Natural killer cell (primary cell): ENCODE measurements around the gene PCSK9. TPM values are rescaled to one million over a fixed set of nuclear protein-coding genes. Genes with fewer than 3 reads are reported as not detected.
"Not testable (repeated sequence)": the region's sequence is repeated elsewhere in the genome, so short reads cannot be mapped to it uniquely, and the experiment has no call there.

Source experiments
- ATAC-seq, 3 donors: fragments of 150-1000 bp in 2 of 3; fragments of 200-7000 bp in 1 of 3; cut with Tn5 transposase; 1 replicate in 1 of 3; 2 replicates in 2 of 3; pipeline ENCODE4 v1.10.0; 2021; ENCODE audit warnings: mild to moderate bottlenecking in 2 of 3, moderate library complexity in 2 of 3
- DNase-seq, 2 donors: peaks; one replicate each; pipeline versions ENCODE4 v3.0.0 to v3.0.0-alpha.2; 2013 to 2021; ENCODE audit warnings: mixed read lengths in 1 of 2
- H3K27ac ChIP-seq: one replicate; pipeline ENCODE4 v1.5.1; 2013; ENCODE audit warnings: mild to moderate bottlenecking, low read length
- H3K27me3 ChIP-seq: one replicate; pipeline ENCODE4 v1.6.1; 2013; ENCODE audit warnings: low read length; ENCODE audit not compliant: control insufficient read depth, insufficient read depth
- H3K36me3 ChIP-seq: one replicate; pipeline ENCODE4 v1.6.1; 2013; ENCODE audit warnings: low read length; ENCODE audit not compliant: control insufficient read depth, insufficient read depth
- H3K4me1 ChIP-seq: one replicate; pipeline ENCODE4 v1.6.1; 2013; ENCODE audit warnings: low read length; ENCODE audit not compliant: control insufficient read depth, insufficient read depth
- H3K4me3 ChIP-seq: one replicate; pipeline ENCODE4 v1.5.1; 2013; ENCODE audit warnings: low read length
- H3K9me3 ChIP-seq: one replicate; pipeline ENCODE4 v1.6.1; 2013; ENCODE audit warnings: low read length; ENCODE audit not compliant: control insufficient read depth, insufficient read depth
- H3K27ac Mint-ChIP-seq, 2 donors: one replicate each; pipeline ENCODE4 v1.8.0; 2022; ENCODE audit warnings: mild to moderate bottlenecking in 2 of 2, mixed read lengths in 2 of 2, moderate library complexity in 1 of 2
- H3K27me3 Mint-ChIP-seq, 2 donors: one replicate each; pipeline ENCODE4 v1.8.0; 2022; ENCODE audit warnings: low read depth in 2 of 2, mixed read lengths in 2 of 2
- H3K36me3 Mint-ChIP-seq: one replicate; pipeline ENCODE4 v1.8.0; 2022; ENCODE audit warnings: mixed read lengths
- H3K4me1 Mint-ChIP-seq, 2 donors: one replicate each; pipeline ENCODE4 v1.8.0; 2022; ENCODE audit warnings: mixed read lengths in 2 of 2
- H3K4me3 Mint-ChIP-seq: one replicate; pipeline ENCODE4 v1.8.0; 2022; ENCODE audit warnings: mild to moderate bottlenecking, moderate library complexity, mixed read lengths
- H3K9me3 Mint-ChIP-seq, 2 donors: one replicate each; pipeline ENCODE4 v1.8.0; 2022; ENCODE audit warnings: mixed read lengths in 2 of 2
- CTCF ChIP-seq: fragments of 200-600 bp; IDR thresholded peaks from one replicate; pipeline ENCODE4 v1.8.0; 2022; ENCODE audit warnings: antibody characterized with exemption
- WGBS: methylation state at CpG from one replicate; pipeline ENCODE4 v1.1.7; 2013; ENCODE audit warnings: missing lambda C conversion rate; ENCODE audit not compliant: insufficient coverage; 5-methylcytosine and 5-hydroxymethylcytosine counted together
- intact Hi-C: fragments of 100-400 bp; cut with micrococcal nuclease; formaldehyde crosslinking; loops from one replicate; pipeline ENCODE4 v1.14.2; 2022
- total RNA-seq, 4 donors: library from RNA; stranded (reverse); fragments of 120-200 nt in 1 of 4; gene quantifications; one replicate each; pipeline versions ENCODE4 v1.2.3 to v1.2.4, GENCODE V29; 2013 to 2022

Gene PCSK9
- total RNA-seq, 3 donors from 2014 or later (not counting 1 experiment from before 2014, with no cell fraction given) = not detected

- Histone ChIP-seq H3K36me3 (peaks cover 97% of the 10 kb centered on the region), H3K4me3 (no peak overlapping the region), H3K9me3 (no peaks in the 10 kb centered on the region), H3K27me3 (no peaks in the 10 kb centered on the region), H3K4me1 (no peaks in the 10 kb centered on the region), H3K27ac (no peak overlapping the region)
- Mint-ChIP-seq H3K36me3 (peaks cover 55% of the 10 kb centered on the region), H3K27ac (peak overlapping the region in 1 of 2 donors; percentile 37), H3K27me3 (no peaks in the 10 kb centered on the region), H3K4me3 (no peak overlapping the region), H3K9me3 (no peaks in the 10 kb centered on the region), H3K4me1 (no peaks in the 10 kb centered on the region)
- no peak for TF ChIP-seq CTCF
- no peak for ATAC-seq
- DNase-seq = no peak
- intact Hi-C loops = no loop called here
- 100% methylated on average over 2 of the region's 5 CpGs for WGBS
Observed at GRCh38 chr1:55095095-55095494, 55.7 kb downstream of the PCSK9 start.

- Histone ChIP-seq H3K36me3 (peaks cover 89% of the 10 kb centered on the region), H3K9me3 (no peaks in the 10 kb centered on the region), H3K4me3 (no peak overlapping the region), H3K4me1 (no peaks in the 10 kb centered on the region), H3K27me3 (no peaks in the 10 kb centered on the region), H3K27ac (no peak overlapping the region)
- Mint-ChIP-seq H3K36me3 (peaks cover 10% of the 10 kb centered on the region), H3K9me3 (no peaks in the 10 kb centered on the region), H3K27me3 (no peaks in the 10 kb centered on the region), H3K4me3 (no peak overlapping the region), H3K4me1 (peaks cover 5% of the 10 kb centered on the region in 2 donors), H3K27ac (peak overlapping the region; percentile 12 to 52)
- intact Hi-C loops = no loop called here
- WGBS = 93% methylated on average over 2 of the region's 2 CpGs
- DNase-seq (no peak), ATAC-seq (no peak)
- no peak for TF ChIP-seq CTCF
Observed at GRCh38 chr1:55103891-55104290, 64.5 kb downstream of the PCSK9 start.

- no peak overlapping the region for H3K4me3 ChIP-seq
- intact Hi-C loops = no loop called here
- no peak overlapping the region for H3K27ac ChIP-seq
- no peak for DNase-seq
- Mint-ChIP-seq H3K27me3 (no peaks in the 10 kb centered on the region), H3K9me3 (peaks cover under 1% of the 10 kb centered on the region in 2 donors), H3K4me3 (no peak overlapping the region), H3K36me3 (peaks cover 27% of the 10 kb centered on the region), H3K4me1 (peaks cover 5% of the 10 kb centered on the region in 2 donors), H3K27ac (peak overlapping the region; percentile 48 to 72)
- ATAC-seq = no peak
- peaks cover 94% of the 10 kb centered on the region for H3K36me3 ChIP-seq
- TF ChIP-seq CTCF = no peak
- no peaks in the 10 kb centered on the region for H3K9me3 ChIP-seq
- H3K27me3 ChIP-seq = no peaks in the 10 kb centered on the region
- WGBS = 79% methylated on average over 6 of the region's 6 CpGs
- H3K4me1 ChIP-seq = no peaks in the 10 kb centered on the region
Observed at GRCh38 chr1:55107101-55107500, 67.8 kb downstream of the PCSK9 start.

- H3K9me3 ChIP-seq, H3K27me3 Mint-ChIP-seq, intact Hi-C loops, H3K4me3 Mint-ChIP-seq, H3K27ac ChIP-seq, H3K4me1 ChIP-seq, H3K27me3 ChIP-seq, ATAC-seq, DNase-seq, H3K9me3 Mint-ChIP-seq, H3K4me3 ChIP-seq: not testable (repeated sequence)
- H3K36me3 ChIP-seq = peaks cover 82% of the 10 kb centered on the region
- Mint-ChIP-seq H3K36me3 (peaks cover 43% of the 10 kb centered on the region), H3K27ac (peak overlapping the region; percentile 48 to 72), H3K4me1 (peaks cover 17 to 19% of the 10 kb centered on the region in 2 donors)
- 98% methylated on average over 14 of the region's 14 CpGs for WGBS
Observed at GRCh38 chr1:55109005-55109404, 69.7 kb downstream of the PCSK9 start.

Other genes starting within 250 kb of the PCSK9 start
- 10 to 100 TPM; 17.8 to 30.8 (median 26.5) TPM for gene TTC22, start 238.2 kb upstream of the PCSK9 start, total RNA-seq
- 10 to 100 TPM in 2 of 3 donors, 1 to 10 TPM in 1; 8.7 to 17.2 (median 10.4) TPM for gene DHCR24, start 152.4 kb upstream of the PCSK9 start, total RNA-seq
- not detected for gene TMEM61, start 58.9 kb upstream of the PCSK9 start, total RNA-seq
- gene BSND, start 40.6 kb upstream of the PCSK9 start, total RNA-seq = not detected
- gene USP24, start 175.8 kb downstream of the PCSK9 start, total RNA-seq = 100 to 1,000 TPM; 155 TPM